Mesenchymal stem cell (in vitro differentiated cells and primary cell): Measurements from ENCODE around the gene MAP3K20.

Experiments
- DNase-seq: peaks from one replicate; pipeline ENCODE4 v3.0.0-alpha.2; 2013
- H2AFZ ChIP-seq: one replicate; pipeline ENCODE4 v1.6.1; 2013; ENCODE audit warnings: low read depth, mild to moderate bottlenecking, control low read depth, inconsistent platforms, low read length, moderate library complexity
- H2AK5ac ChIP-seq: 2 replicates; pipeline ENCODE4 v1.6.1; 2013; ENCODE audit warnings: low read length, moderate library complexity, mild to moderate bottlenecking, inconsistent platforms; ENCODE audit not compliant: severe bottlenecking
- H2BK120ac ChIP-seq: one replicate; pipeline ENCODE4 v1.6.1; 2013; ENCODE audit warnings: low read depth, mild to moderate bottlenecking, inconsistent platforms, low read length, moderate library complexity
- H2BK12ac ChIP-seq, 2 experiments: one replicate each; pipeline ENCODE4 v1.6.1; 2013; ENCODE audit warnings: inconsistent platforms in 2 of 2, low read length in 2 of 2, mild to moderate bottlenecking in 2 of 2, moderate library complexity in 2 of 2, control low read depth in 1 of 2
- H2BK15ac ChIP-seq: one replicate; pipeline ENCODE4 v1.6.1; 2013; ENCODE audit warnings: mild to moderate bottlenecking, low read depth, inconsistent platforms; ENCODE audit not compliant: poor library complexity, severe bottlenecking
- H2BK5ac ChIP-seq: 2 replicates; pipeline ENCODE4 v1.6.1; 2013; ENCODE audit warnings: low read depth, mild to moderate bottlenecking, low read length, control low read depth, inconsistent platforms; ENCODE audit not compliant: poor library complexity, severe bottlenecking
- H3K14ac ChIP-seq, 2 experiments: one replicate each; pipeline ENCODE4 v1.6.1; 2013; ENCODE audit warnings: inconsistent platforms in 2 of 2, low read length in 2 of 2, control low read depth in 1 of 2, mild to moderate bottlenecking in 1 of 2, moderate library complexity in 1 of 2
- H3K18ac ChIP-seq, 2 experiments: one replicate each; pipeline ENCODE4 v1.6.1; 2013; ENCODE audit warnings: inconsistent platforms in 2 of 2, low read length in 2 of 2, control low read depth in 1 of 2, low read depth in 1 of 2, mild to moderate bottlenecking in 1 of 2
- H3K23ac ChIP-seq, 2 experiments: one replicate each; pipeline ENCODE4 v1.6.1; 2013; ENCODE audit warnings: inconsistent platforms in 2 of 2, low read length in 2 of 2, mild to moderate bottlenecking in 2 of 2, moderate library complexity in 2 of 2, control low read depth in 1 of 2
- H3K27ac ChIP-seq: 2 replicates; pipeline ENCODE4 v1.5.1; 2013; ENCODE audit warnings: mild to moderate bottlenecking, moderate library complexity, low read length, control low read depth, inconsistent platforms; ENCODE audit not compliant: poor library complexity, severe bottlenecking
- H3K27me3 ChIP-seq, 2 experiments: 2 replicates each; pipeline versions ENCODE4 v1.6.1 to v1.7.0; 2013; ENCODE audit warnings: low read length in 2 of 2, mild to moderate bottlenecking in 2 of 2, moderate library complexity in 2 of 2, control low read depth in 1 of 2, inconsistent platforms in 1 of 2; ENCODE audit not compliant: control insufficient read depth in 1 of 2, insufficient read depth in 1 of 2
- H3K36me3 ChIP-seq, 2 experiments: 2 replicates each; pipeline versions ENCODE4 v1.6.1 to v1.7.0; 2013; ENCODE audit warnings: low read length in 2 of 2, control low read depth in 1 of 2, inconsistent platforms in 1 of 2, low read depth in 1 of 2, mild to moderate bottlenecking in 1 of 2; ENCODE audit not compliant: insufficient read depth in 2 of 2, control insufficient read depth in 1 of 2
- H3K4ac ChIP-seq, 2 experiments: one replicate each; pipeline ENCODE4 v1.6.1; 2013; ENCODE audit warnings: inconsistent platforms in 2 of 2, low read length in 2 of 2, mild to moderate bottlenecking in 2 of 2, moderate library complexity in 2 of 2, control low read depth in 1 of 2, low read depth in 1 of 2
- H3K4me1 ChIP-seq: 2 replicates; pipeline ENCODE4 v1.6.1; 2013; ENCODE audit warnings: low read depth, low read length, control low read depth; ENCODE audit not compliant: control insufficient read depth, insufficient read depth
- H3K4me2 ChIP-seq: 2 replicates; pipeline ENCODE4 v1.6.1; 2013; ENCODE audit warnings: low read length, mild to moderate bottlenecking, inconsistent platforms; ENCODE audit not compliant: poor library complexity, severe bottlenecking
- H3K4me3 ChIP-seq, 2 experiments: 2 replicates each; pipeline versions ENCODE4 v1.5.1 to v1.7.0; 2013; ENCODE audit warnings: low read length in 2 of 2, mild to moderate bottlenecking in 2 of 2, control low read depth in 1 of 2, low read depth in 1 of 2; ENCODE audit not compliant: insufficient read depth in 1 of 2
- H3K79me1 ChIP-seq: replicated peaks from 2 replicates; pipeline ENCODE4 v1.6.1; 2013; ENCODE audit warnings: mild to moderate bottlenecking, control low read depth, low read length, inconsistent platforms; ENCODE audit not compliant: poor library complexity, severe bottlenecking
- H3K9ac ChIP-seq: 2 replicates; pipeline ENCODE4 v1.7.0; 2013; ENCODE audit warnings: mild to moderate bottlenecking, low read length, moderate library complexity
- H3K9me3 ChIP-seq: 2 replicates; pipeline ENCODE4 v1.7.0; 2013; ENCODE audit warnings: mild to moderate bottlenecking, low read length; ENCODE audit not compliant: control insufficient read depth
- H4K8ac ChIP-seq: one replicate; pipeline ENCODE4 v1.6.1; 2013; ENCODE audit warnings: inconsistent platforms, mild to moderate bottlenecking, low read length, moderate library complexity
- H4K91ac ChIP-seq: one replicate; pipeline ENCODE4 v1.6.1; 2013; ENCODE audit warnings: mild to moderate bottlenecking, low read length, inconsistent platforms
- WGBS: methylation state at CpG from one replicate; pipeline ENCODE4 v1.1.7; 2013; ENCODE audit warnings: mixed read lengths; 5-methylcytosine and 5-hydroxymethylcytosine counted together

The MAP3K20 gene

GRCh38 chr2:173232956-173233744 is 157.5 kb downstream of the MAP3K20 start:
- no peak for DNase-seq
- H3K9ac ChIP-seq, result no peak overlapping the region
- WGBS, result 96% methylated on average over 4 of the region's 5 CpGs

GRCh38 chr2:173235947-173236803 is 160.5 kb downstream of the MAP3K20 start:
- H3K4me2 ChIP-seq, result no peak overlapping the region

More at GRCh38 chr2:173232956-173233744, 157.5 kb downstream of the MAP3K20 start:
- H3K4me3 ChIP-seq, result no peak overlapping the region
- H2BK5ac ChIP-seq, result no peak overlapping the region
- H2BK12ac ChIP-seq, result no peak overlapping the region
- H2BK120ac ChIP-seq, result no peak overlapping the region
- no peak overlapping the region for H2BK15ac ChIP-seq
- no peak overlapping the region for H3K4me2 ChIP-seq
- no peaks in the 10 kb centered on the region for H3K79me1 ChIP-seq
- H2AFZ ChIP-seq, result no peak overlapping the region
- H3K27ac ChIP-seq, result no peak overlapping the region
- H3K4me1 ChIP-seq, result no peaks in the 10 kb centered on the region
- H3K14ac ChIP-seq, result no peak overlapping the region
- H2AK5ac ChIP-seq, result no peak overlapping the region
- H4K91ac ChIP-seq, result no peak overlapping the region
- no peaks in the 10 kb centered on the region for H3K27me3 ChIP-seq
- H3K9me3 ChIP-seq, result no peaks in the 10 kb centered on the region
- H4K8ac ChIP-seq, result no peak overlapping the region
- H3K18ac ChIP-seq, result no peak overlapping the region
- peaks cover 15 to 60% of the 10 kb centered on the region in 2 experiments for H3K36me3 ChIP-seq
- H3K4ac ChIP-seq, result no peak overlapping the region
- H3K23ac ChIP-seq, result no peak overlapping the region

GRCh38 chr2:173238385-173238784 is 162.7 kb downstream of the MAP3K20 start:
- Histone ChIP-seq H3K27ac (no peak overlapping the region), H3K9ac (no peak overlapping the region), H2AK5ac (no peak overlapping the region), H3K14ac (no peak overlapping the region), H3K4ac (no peak overlapping the region), H2BK12ac (no peak overlapping the region), H2BK120ac (no peak overlapping the region), H4K8ac (no peak overlapping the region), H2AFZ (no peak overlapping the region), H3K18ac (no peak overlapping the region), H3K23ac (no peak overlapping the region), H3K4me1 (no peaks in the 10 kb centered on the region), H4K91ac (no peak overlapping the region), H2BK5ac (no peak overlapping the region), H3K27me3 (no peaks in the 10 kb centered on the region), H2BK15ac (no peak overlapping the region), H3K4me3 (no peak overlapping the region), H3K9me3 (no peaks in the 10 kb centered on the region), H3K79me1 (no peaks in the 10 kb centered on the region), H3K4me2 (no peak overlapping the region), H3K36me3 (peaks cover 11 to 73% of the 10 kb centered on the region in 2 experiments)
- WGBS, result 67% methylated on average over 1 of the region's 4 CpGs
- DNase-seq, result no peak

More at GRCh38 chr2:173235947-173236803, 160.5 kb downstream of the MAP3K20 start:
- DNase-seq, result no peak
- Histone ChIP-seq H2BK5ac (no peak overlapping the region), H2BK12ac (no peak overlapping the region), H2AFZ (no peak overlapping the region), H3K9me3 (no peaks in the 10 kb centered on the region), H2AK5ac (no peak overlapping the region), H3K4ac (no peak overlapping the region), H3K27me3 (no peaks in the 10 kb centered on the region), H3K18ac (no peak overlapping the region), H4K8ac (no peak overlapping the region), H4K91ac (no peak overlapping the region), H3K23ac (no peak overlapping the region), H3K4me3 (no peak overlapping the region), H3K4me1 (no peaks in the 10 kb centered on the region), H2BK15ac (no peak overlapping the region), H3K14ac (no peak overlapping the region), H3K36me3 (peaks cover 18 to 79% of the 10 kb centered on the region in 2 experiments), H2BK120ac (no peak overlapping the region), H3K9ac (no peak overlapping the region), H3K79me1 (no peaks in the 10 kb centered on the region), H3K27ac (no peak overlapping the region)
- WGBS, result 97% methylated on average over 5 of the region's 5 CpGs

GRCh38 chr2:173238831-173239230 is 163.2 kb downstream of the MAP3K20 start:
- Histone ChIP-seq H3K23ac (no peak overlapping the region), H3K14ac (no peak overlapping the region), H2BK5ac (no peak overlapping the region), H2AFZ (no peak overlapping the region), H2BK15ac (no peak overlapping the region), H2BK12ac (no peak overlapping the region), H4K91ac (no peak overlapping the region), H3K4me2 (no peak overlapping the region), H2AK5ac (no peak overlapping the region), H3K9ac (no peak overlapping the region), H2BK120ac (no peak overlapping the region), H3K4ac (no peak overlapping the region), H3K27ac (no peak overlapping the region), H4K8ac (no peak overlapping the region), H3K18ac (no peak overlapping the region), H3K4me3 (no peak overlapping the region), H3K36me3 (peaks cover 10 to 69% of the 10 kb centered on the region in 2 experiments), H3K9me3 (no peaks in the 10 kb centered on the region), H3K27me3 (no peaks in the 10 kb centered on the region), H3K79me1 (no peaks in the 10 kb centered on the region), H3K4me1 (no peaks in the 10 kb centered on the region)
- no peak for DNase-seq
- WGBS, result 100% methylated on average over 3 of the region's 3 CpGs
